Measurements from ENCODE around the gene HSPA1A.
"Not testable (repeated sequence)": the region's sequence is repeated elsewhere in the genome, so short reads cannot be mapped to it uniquely, and the experiment has no call there.

The HSPA1A gene

DNA sequence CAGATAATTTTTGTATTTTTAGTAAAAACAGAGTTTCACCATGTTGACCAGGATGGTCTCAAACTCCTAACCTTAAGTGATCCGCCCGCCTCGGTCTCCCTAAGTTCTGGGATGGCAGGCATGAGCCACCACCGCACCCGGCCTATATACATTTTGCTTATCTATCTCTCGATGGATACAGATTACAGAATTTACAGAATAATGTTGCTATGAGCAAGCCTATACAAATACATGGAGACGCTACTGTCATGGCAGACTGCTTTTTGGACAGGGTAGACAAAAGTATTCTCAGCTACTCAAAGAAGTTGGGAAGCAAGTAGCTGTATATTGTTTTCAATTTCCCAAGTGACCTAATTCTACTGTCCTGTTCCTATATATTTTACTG, 1.9 kb upstream of the HSPA1A start:
- DNase-seq, result no peak

GRCh38 chr6:31814677-31815024, 692 bp upstream of the HSPA1A start:
- peak; percentile 98 for DNase-seq

DNA sequence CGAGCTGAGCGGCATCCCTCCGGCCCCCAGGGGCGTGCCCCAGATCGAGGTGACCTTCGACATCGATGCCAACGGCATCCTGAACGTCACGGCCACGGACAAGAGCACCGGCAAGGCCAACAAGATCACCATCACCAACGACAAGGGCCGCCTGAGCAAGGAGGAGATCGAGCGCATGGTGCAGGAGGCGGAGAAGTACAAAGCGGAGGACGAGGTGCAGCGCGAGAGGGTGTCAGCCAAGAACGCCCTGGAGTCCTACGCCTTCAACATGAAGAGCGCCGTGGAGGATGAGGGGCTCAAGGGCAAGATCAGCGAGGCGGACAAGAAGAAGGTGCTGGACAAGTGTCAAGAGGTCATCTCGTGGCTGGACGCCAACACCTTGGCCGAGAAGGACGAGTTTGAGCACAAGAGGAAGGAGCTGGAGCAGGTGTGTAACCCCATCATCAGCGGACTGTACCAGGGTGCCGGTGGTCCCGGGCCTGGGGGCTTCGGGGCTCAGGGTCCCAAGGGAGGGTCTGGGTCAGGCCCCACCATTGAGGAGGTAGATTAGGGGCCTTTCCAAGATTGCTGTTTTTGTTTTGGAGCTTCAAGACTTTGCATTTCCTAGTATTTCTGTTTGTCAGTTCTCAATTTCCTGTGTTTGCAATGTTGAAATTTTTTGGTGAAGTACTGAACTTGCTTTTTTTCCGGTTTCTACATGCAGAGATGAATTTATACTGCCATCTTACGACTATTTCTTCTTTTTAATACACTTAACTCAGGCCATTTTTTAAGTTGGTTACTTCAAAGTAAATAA, 2.0 kb downstream of the HSPA1A start:
- DNase-seq, result not testable (repeated sequence)

DNA sequence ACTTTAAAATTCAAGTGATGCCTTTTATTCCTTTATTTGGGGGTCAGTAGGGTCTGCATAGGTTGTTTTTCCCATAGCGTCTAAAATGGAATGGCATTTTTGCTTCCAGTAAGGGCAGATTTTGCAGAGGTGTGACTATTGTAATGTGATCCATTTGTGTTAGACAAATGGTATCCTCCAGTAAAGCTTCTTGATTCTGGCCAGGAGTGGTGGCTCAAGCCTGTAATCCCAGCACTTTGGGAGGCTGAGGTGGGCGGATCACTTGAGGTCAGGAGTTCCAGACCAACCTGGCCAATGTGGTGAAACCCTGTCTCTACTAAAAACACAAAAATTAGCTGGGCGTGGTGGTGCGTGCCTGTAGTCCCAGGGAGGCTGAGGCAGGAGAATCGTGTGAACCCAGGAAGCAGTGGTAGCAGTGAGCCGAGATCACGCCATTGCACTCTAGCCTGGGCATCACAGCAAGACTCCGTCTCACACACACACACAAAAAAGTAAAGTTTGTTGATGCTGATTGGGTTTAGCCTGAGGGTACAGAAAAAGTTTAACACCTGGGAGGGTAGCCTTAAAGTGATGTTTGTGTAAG, 2.7 kb downstream of the HSPA1A start:
- DNase-seq, result not testable (repeated sequence)

GRCh38 chr6:31819871-31820299, 4.5 kb downstream of the HSPA1A start:
- no peak for DNase-seq

DNA sequence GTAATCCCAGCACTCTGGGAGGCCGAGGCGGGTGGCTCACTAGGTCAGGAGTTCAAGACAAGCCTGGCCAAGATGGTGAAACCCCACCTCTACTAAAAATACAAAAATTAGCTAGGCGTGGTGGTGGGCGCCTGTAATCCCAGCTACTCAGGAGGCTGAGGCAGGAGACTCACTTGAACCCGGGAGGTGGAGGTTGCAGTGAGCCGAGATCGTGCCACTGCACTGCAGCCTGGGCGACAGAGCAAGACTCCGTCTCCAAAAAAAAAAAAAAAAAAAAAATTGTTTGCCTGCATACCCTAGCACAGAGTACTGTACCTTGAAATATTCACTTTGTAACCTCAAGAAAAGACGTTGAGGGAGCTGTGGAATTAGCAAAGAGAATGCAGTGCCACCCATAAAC, 5.1 kb downstream of the HSPA1A start:
- not testable (repeated sequence) for DNase-seq

DNA sequence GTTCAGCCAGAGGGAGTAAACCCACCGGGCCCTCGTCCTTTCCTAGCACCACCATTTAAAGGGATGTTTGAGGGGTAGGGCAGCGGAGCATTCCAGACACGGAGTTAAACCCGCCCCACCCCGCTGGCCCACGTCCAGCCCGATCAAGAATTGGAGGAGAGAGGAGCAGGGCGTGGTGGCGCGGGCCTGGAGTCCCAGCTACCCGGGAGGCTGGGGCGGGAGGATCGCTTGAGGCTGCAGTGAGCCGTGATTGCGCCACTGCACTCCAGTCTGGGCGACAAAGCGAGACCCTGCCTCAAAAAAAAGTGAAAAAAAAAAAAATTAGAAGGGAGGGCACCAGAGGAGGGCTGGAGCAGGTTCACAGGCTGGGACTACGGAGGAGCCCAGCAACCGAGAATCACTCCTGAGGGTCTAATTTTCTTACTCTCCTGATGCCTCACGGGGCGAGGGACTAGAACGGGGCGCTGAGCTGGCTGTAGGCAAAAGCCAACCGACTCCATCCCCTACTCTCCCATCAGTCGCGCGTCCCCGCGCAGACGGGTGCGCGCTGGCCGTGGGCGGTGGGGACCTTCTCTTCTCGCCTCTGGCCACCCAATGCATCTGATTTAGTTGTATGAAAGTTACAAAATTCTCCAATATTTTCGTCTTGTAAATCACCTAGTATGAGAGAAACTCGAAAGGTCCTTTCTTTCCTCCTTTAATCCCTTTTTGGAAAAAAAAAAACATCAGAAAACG, 6.1 kb downstream of the HSPA1A start:
- DNase-seq, result peak; percentile 80

DNA sequence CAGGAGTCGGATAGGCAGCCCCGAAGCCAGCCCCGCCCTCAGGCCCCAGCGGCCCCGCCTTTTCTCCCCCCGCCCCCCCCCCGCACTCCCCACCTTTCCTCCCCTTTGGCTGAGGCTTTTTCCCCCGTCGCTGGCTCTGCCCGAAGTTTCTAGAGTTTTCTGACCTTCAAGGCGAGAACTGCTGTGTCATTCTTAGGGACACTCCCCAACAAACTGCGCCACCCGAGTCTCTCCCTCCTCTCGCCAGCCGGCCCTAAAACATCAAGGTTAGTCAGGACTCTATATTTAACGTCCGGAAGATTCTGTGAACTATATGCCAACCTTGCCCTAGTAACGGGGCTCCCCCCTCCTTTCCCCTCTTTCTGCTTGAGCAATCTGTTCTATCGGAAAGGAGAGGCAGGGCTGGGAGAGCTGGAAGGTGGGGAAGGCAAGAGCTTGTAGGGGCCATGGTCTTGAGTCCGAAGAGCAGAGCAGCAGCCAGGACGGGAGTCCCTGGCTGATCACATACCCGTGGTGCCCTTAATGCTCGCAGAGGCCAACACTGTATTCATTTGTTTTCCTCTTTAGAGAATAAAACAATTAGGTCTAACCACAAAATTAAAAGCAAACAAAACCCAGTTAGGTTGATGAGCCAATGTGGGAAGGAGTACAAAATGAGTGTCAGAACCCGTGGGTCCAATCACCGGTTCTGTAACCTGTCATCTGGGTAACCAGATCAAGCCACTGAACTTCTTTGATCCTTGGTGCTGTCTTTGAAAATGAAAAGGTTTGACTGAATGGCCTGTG, 6.9 kb downstream of the HSPA1A start:
- DNase-seq, result peak; percentile 89

GRCh38 chr6:31823592-31824196, 8.4 kb downstream of the HSPA1A start:
- not testable (repeated sequence) for DNase-seq

DNA sequence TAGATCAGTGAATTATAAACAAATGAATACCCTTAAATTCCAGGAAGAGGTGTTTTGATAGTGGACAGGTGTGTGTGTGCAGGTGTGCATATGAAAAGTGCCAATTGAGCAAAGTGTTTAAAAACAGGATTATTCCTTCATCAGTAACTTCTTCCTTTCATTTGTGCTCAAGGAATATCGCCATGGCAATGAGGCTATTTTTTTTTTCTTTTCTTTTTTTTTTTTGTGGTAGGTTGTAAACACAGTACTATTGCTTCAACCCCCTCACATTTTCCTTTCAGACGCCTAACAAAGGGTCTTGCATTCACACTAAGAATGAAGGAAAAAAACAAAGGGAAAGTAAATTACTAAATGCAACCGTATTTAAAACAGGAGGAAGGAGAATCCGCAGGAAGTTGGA, 10.2 kb downstream of the HSPA1A start:
- DNase-seq, result no peak

- peak; percentile 94 for DNase-seq
Measured at GRCh38 chr6:31826793-31827285, 11.5 kb downstream of the HSPA1A start.

GRCh38 chr6:31827286-31828079, 12.1 kb downstream of the HSPA1A start, which contains the start of gene HSPA1B:
HSPA1B (plus strand) TSS chr6:31827738; CDS start chr6:31827951, 213 bp downstream.
- peak; percentile 99 for DNase-seq

GRCh38 chr6:31829633-31830283, 14.4 kb downstream of the HSPA1A start:
- DNase-seq, result no peak

- no peak for DNase-seq
Measured at GRCh38 chr6:31830886-31831335, 15.6 kb downstream of the HSPA1A start.

DNA sequence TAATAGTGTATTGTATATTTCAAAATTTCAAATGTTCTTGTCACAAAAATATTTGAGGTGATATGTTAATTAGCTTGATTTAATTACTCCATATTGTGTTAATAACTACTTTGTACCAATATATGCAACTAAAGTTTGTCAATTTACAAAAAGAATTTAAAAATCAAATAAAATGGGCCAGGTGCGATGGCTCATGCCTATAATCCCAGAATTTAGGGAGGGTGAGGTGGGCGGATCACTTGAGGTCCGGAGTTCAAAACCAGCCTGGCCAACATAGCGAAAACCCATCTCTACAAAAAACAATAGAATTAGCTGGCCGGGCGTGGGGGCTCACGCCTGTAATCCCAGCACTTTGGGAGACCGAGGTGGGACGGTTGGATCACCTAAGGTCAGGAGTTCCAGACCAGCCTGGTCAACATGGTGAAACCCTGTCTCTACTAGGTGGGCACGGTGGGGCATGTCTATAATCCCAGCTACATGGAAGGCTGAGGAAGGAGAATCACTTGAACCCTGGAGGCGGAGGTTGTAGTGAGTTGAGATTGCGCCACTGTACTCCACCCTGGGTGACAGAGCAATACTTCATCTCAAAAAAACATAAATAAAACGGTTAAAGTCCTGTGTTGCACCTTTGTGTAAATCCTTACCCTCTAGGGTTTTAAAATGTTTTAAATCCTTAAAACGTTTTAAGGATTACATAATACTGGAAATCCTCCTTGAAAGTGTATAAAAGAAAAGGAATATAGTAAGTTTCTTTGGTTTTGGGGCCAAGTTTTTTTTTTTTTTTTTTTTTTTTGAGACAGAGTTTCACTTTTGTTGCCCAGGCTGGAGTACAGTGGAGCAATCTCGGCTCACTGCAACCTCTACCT, 16.2 kb downstream of the HSPA1A start:
- no peak for DNase-seq

DNA sequence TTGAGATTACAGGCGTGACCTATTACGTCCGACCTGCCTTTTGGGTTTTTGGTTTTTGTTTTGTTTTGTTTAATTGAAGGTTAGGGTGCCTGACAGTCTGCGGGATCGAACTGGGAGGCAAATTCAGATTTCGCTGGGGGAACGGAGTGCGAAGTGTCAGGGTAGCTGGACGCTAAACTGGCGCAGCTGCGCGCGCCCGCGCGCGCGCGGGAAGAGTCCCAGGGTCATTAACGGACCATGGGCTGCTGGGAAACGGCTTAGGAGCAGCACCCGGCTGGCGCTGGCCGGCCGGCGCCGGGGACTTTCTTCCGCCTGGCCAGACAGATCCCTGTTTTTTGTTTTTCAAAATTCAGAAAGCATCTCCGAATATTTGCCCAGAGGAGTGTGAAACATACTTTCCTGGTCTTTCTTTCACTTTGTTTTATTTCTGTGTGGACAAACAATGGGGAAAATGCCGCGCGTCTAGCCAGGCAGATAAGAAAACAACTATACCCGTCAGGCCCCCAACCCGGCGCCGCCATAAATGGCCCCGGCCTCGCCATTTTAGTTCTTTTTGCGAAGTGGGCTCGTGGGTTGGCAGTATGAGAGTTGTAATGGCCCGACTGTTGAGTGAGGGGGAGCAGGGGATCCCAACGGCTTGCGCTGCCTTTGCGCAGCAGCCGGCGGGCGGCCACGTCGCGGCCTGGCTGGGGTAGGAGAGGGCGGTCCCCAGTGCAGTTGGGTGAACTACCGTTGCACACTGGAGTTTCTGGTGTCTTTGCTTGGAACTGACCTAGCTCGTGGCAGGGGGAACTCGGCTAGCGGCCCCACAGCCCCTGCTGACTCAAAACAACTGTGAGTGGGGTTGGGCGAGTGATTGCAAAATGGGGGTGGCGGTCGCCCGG, 19.3 kb downstream of the HSPA1A start:
- peak; percentile 94 for DNase-seq

DNA sequence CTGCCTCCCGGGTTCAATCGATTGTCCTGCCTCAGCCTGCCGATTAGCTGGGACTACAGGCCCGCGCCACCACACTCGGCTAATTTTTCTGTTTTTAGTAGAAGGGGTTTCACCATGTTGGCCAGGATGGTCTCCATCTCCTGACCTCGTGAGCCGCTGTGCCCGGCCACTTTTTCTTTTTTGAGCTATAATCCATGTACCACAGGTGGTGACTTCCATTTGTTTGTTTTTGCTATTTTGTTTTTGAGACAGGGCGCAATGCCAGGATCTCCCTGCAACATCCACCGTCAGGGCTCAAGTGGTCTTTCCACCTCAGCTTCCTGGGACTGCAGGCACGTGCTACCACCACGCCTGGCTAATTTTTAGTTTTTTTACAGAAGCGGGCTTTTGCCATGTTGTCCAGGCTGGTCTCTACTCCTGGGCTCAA, 20.7 kb downstream of the HSPA1A start:
- no peak for DNase-seq

- no peak for DNase-seq
Measured at GRCh38 chr6:31836474-31837368, 21.4 kb downstream of the HSPA1A start.
